Activated CD4-positive, alpha-beta T cell treated with anti-CD3 and anti-CD28 coated beads, Interleukin-2, Interleukin-6, amounts not matched to agents 100 ng/mL and 50 ng/mL, durations not matched to agents 16 hours and 8 hours (primary cell): Measurements from ENCODE around the gene RWDD4.

ENCODE experiments used
- DNase-seq: peaks from one replicate; pipeline ENCODE4 v3.0.0-alpha.2; 2020

The RWDD4 gene

GRCh38 chr4:183599284-183599683, 59.7 kb downstream of the RWDD4 start:
- no peak for DNase-seq

- DNase-seq: no peak
Measured at GRCh38 chr4:183596067-183596757, 62.8 kb downstream of the RWDD4 start.

GRCh38 chr4:183594823-183595222, 64.2 kb downstream of the RWDD4 start:
- no peak for DNase-seq

GRCh38 chr4:183591301-183591700, 67.7 kb downstream of the RWDD4 start:
- no peak for DNase-seq
